ENCODE results near the gene FGGY.
A peak's percentile ranks its signal among the peaks of the same experiment; 100 is the strongest.

The FGGY gene

GRCh38 chr1:59316497-59317128 is 19.7 kb downstream of the FGGY start:
- Histone ChIP-seq H3K27me3 (ENCODE audit: control insufficient read depth in 1 of 2, insufficient read depth in 2 of 2, low read length in 2 of 2) (no peaks in the 10 kb centered on the region), H3K4me3 (ENCODE audit: low read depth in 1 of 2, low read length in 2 of 2) (peak overlapping the region in 1 of 2 donors; percentile 43), H3K36me3 (ENCODE audit: insufficient read depth, low read length) (no peaks in the 10 kb centered on the region), H3K27ac (ENCODE audit: low read depth, low read length) (no peak overlapping the region), H3K9ac (ENCODE audit: low read length) (no peak overlapping the region), H3K9me3 (ENCODE audit: low read length) (no peaks in the 10 kb centered on the region), H3K4me1 (ENCODE audit: insufficient read depth, low read length) (peaks cover 16% of the 10 kb centered on the region)

- no peaks in the 10 kb centered on the region for H3K9me3 ChIP-seq (ENCODE audit: low read length)
- no peak overlapping the region for H3K9ac ChIP-seq (ENCODE audit: low read length)
- peak overlapping the region in 1 of 2 donors; percentile 43 for H3K4me3 ChIP-seq (ENCODE audit: low read depth in 1 of 2, low read length in 2 of 2)
- H3K4me1 ChIP-seq (ENCODE audit: insufficient read depth, low read length) = peaks cover 16% of the 10 kb centered on the region
- H3K27me3 ChIP-seq (ENCODE audit: control insufficient read depth in 1 of 2, insufficient read depth in 2 of 2, low read length in 2 of 2) = no peaks in the 10 kb centered on the region
- no peak overlapping the region for H3K27ac ChIP-seq (ENCODE audit: low read depth, low read length)
- no peaks in the 10 kb centered on the region for H3K36me3 ChIP-seq (ENCODE audit: insufficient read depth, low read length)
These were observed 20.4 kb downstream of the FGGY start for GRCh38 chr1:59317343-59317742.

GRCh38 chr1:59317780-59318179 is 20.9 kb downstream of the FGGY start:
- Histone ChIP-seq H3K27me3 (ENCODE audit: control insufficient read depth in 1 of 2, insufficient read depth in 2 of 2, low read length in 2 of 2) (no peaks in the 10 kb centered on the region), H3K4me3 (ENCODE audit: low read depth in 1 of 2, low read length in 2 of 2) (no peak overlapping the region), H3K9ac (ENCODE audit: low read length) (no peak overlapping the region), H3K36me3 (ENCODE audit: insufficient read depth, low read length) (no peaks in the 10 kb centered on the region), H3K9me3 (ENCODE audit: low read length) (no peaks in the 10 kb centered on the region), H3K4me1 (ENCODE audit: insufficient read depth, low read length) (peaks cover 16% of the 10 kb centered on the region), H3K27ac (ENCODE audit: low read depth, low read length) (no peak overlapping the region)

DNA sequence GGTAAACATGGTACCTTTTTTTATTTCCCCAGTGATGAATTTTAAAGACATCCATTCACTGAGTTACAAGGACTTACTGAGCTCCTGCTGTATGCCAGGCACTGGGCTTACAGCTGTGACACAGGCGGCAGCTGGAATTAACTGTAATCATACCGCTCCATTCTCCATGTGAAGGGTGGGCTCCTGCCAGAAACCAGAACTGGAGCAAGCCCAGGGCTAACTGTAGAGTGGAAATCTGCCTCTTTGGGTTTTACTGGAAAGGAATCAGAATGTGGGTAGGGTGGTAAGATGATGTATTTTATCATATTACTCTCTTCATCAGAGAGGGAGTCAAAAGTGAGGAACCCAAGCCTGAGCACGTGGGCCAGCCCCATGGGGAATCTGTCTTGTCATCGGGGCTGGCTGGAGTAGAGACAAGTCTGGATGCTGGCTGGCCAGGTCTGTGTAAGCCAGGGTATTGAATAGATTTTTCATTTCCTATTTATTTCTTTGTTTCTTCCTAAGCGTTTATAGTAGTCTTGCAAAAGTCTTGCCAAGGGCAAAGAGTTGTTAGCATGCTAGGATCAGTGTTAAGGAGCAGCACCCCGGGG is 21.5 kb downstream of the FGGY start:
- Histone ChIP-seq H3K9me3 (ENCODE audit: low read length) (no peaks in the 10 kb centered on the region), H3K4me1 (ENCODE audit: insufficient read depth, low read length) (peaks cover 16% of the 10 kb centered on the region), H3K4me3 (ENCODE audit: low read depth in 1 of 2, low read length in 2 of 2) (no peak overlapping the region), H3K27me3 (ENCODE audit: control insufficient read depth in 1 of 2, insufficient read depth in 2 of 2, low read length in 2 of 2) (no peaks in the 10 kb centered on the region), H3K9ac (ENCODE audit: low read length) (no peak overlapping the region), H3K27ac (ENCODE audit: low read depth, low read length) (no peak overlapping the region), H3K36me3 (ENCODE audit: insufficient read depth, low read length) (no peaks in the 10 kb centered on the region)

DNA sequence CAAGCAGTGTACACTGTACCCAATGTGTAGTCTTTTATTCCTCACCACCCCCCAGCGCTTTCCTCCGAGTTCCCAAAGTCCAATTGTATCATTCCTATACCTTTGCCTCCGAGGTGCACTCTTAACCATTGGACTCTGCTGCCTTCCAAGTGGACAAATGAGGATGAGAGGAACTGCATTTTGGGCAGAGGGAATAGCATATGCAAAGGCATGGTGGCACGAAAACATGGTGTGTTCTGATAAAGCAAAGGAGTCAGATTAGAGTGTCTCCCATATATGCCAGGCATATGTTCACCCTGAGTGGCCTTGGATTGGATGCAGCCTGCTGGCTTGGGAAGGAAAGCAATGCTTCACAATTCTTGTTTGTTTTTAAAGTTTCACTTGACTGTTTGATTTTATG is 25.5 kb downstream of the FGGY start:
- Histone ChIP-seq H3K9me3 (ENCODE audit: low read length) (no peaks in the 10 kb centered on the region), H3K4me1 (ENCODE audit: insufficient read depth, low read length) (no peaks in the 10 kb centered on the region), H3K27me3 (ENCODE audit: control insufficient read depth in 1 of 2, insufficient read depth in 2 of 2, low read length in 2 of 2) (no peaks in the 10 kb centered on the region), H3K27ac (ENCODE audit: low read depth, low read length) (no peak overlapping the region), H3K36me3 (ENCODE audit: insufficient read depth, low read length) (no peaks in the 10 kb centered on the region), H3K9ac (ENCODE audit: low read length) (no peak overlapping the region), H3K4me3 (ENCODE audit: low read depth in 1 of 2, low read length in 2 of 2) (no peak overlapping the region)

- Histone ChIP-seq H3K4me3 (ENCODE audit: low read depth in 1 of 2, low read length in 2 of 2) (no peak overlapping the region), H3K4me1 (ENCODE audit: insufficient read depth, low read length) (no peaks in the 10 kb centered on the region), H3K27me3 (ENCODE audit: control insufficient read depth in 1 of 2, insufficient read depth in 2 of 2, low read length in 2 of 2) (no peaks in the 10 kb centered on the region), H3K27ac (ENCODE audit: low read depth, low read length) (no peak overlapping the region), H3K9ac (ENCODE audit: low read length) (no peak overlapping the region), H3K9me3 (ENCODE audit: low read length) (no peaks in the 10 kb centered on the region), H3K36me3 (ENCODE audit: insufficient read depth, low read length) (no peaks in the 10 kb centered on the region)
These were observed 25.9 kb downstream of the FGGY start for GRCh38 chr1:59322814-59323213.

- Histone ChIP-seq H3K9me3 (ENCODE audit: low read length) (no peaks in the 10 kb centered on the region), H3K36me3 (ENCODE audit: insufficient read depth, low read length) (no peaks in the 10 kb centered on the region), H3K4me1 (ENCODE audit: insufficient read depth, low read length) (no peaks in the 10 kb centered on the region), H3K27me3 (ENCODE audit: control insufficient read depth in 1 of 2, insufficient read depth in 2 of 2, low read length in 2 of 2) (no peaks in the 10 kb centered on the region), H3K27ac (ENCODE audit: low read depth, low read length) (no peak overlapping the region), H3K4me3 (ENCODE audit: low read depth in 1 of 2, low read length in 2 of 2) (no peak overlapping the region), H3K9ac (ENCODE audit: low read length) (no peak overlapping the region)
These were observed 27.0 kb downstream of the FGGY start for GRCh38 chr1:59323879-59324278.

GRCh38 chr1:59328353-59328752 is 31.5 kb downstream of the FGGY start:
- H3K9ac ChIP-seq (ENCODE audit: low read length) = no peak overlapping the region
- H3K27ac ChIP-seq (ENCODE audit: low read depth, low read length) = no peak overlapping the region
- no peaks in the 10 kb centered on the region for H3K36me3 ChIP-seq (ENCODE audit: insufficient read depth, low read length)
- no peaks in the 10 kb centered on the region for H3K27me3 ChIP-seq (ENCODE audit: control insufficient read depth in 1 of 2, insufficient read depth in 2 of 2, low read length in 2 of 2)
- H3K9me3 ChIP-seq (ENCODE audit: low read length) = no peaks in the 10 kb centered on the region
- no peaks in the 10 kb centered on the region for H3K4me1 ChIP-seq (ENCODE audit: insufficient read depth, low read length)
- no peak overlapping the region for H3K4me3 ChIP-seq (ENCODE audit: low read depth in 1 of 2, low read length in 2 of 2)

- Histone ChIP-seq H3K27me3 (ENCODE audit: control insufficient read depth in 1 of 2, insufficient read depth in 2 of 2, low read length in 2 of 2) (no peaks in the 10 kb centered on the region), H3K9ac (ENCODE audit: low read length) (no peak overlapping the region), H3K36me3 (ENCODE audit: insufficient read depth, low read length) (no peaks in the 10 kb centered on the region), H3K4me3 (ENCODE audit: low read depth in 1 of 2, low read length in 2 of 2) (no peak overlapping the region), H3K27ac (ENCODE audit: low read depth, low read length) (no peak overlapping the region), H3K9me3 (ENCODE audit: low read length) (no peaks in the 10 kb centered on the region), H3K4me1 (ENCODE audit: insufficient read depth, low read length) (no peaks in the 10 kb centered on the region)
These were observed 32.6 kb downstream of the FGGY start for GRCh38 chr1:59329412-59330053.

GRCh38 chr1:59331686-59332620 is 35.1 kb downstream of the FGGY start:
- H3K27me3 ChIP-seq (ENCODE audit: control insufficient read depth in 1 of 2, insufficient read depth in 2 of 2, low read length in 2 of 2) = no peaks in the 10 kb centered on the region
- H3K27ac ChIP-seq (ENCODE audit: low read depth, low read length) = no peak overlapping the region
- H3K9me3 ChIP-seq (ENCODE audit: low read length) = no peaks in the 10 kb centered on the region
- no peak overlapping the region for H3K9ac ChIP-seq (ENCODE audit: low read length)
- H3K4me1 ChIP-seq (ENCODE audit: insufficient read depth, low read length) = no peaks in the 10 kb centered on the region
- H3K4me3 ChIP-seq (ENCODE audit: low read depth in 1 of 2, low read length in 2 of 2) = no peak overlapping the region
- no peaks in the 10 kb centered on the region for H3K36me3 ChIP-seq (ENCODE audit: insufficient read depth, low read length)

DNA sequence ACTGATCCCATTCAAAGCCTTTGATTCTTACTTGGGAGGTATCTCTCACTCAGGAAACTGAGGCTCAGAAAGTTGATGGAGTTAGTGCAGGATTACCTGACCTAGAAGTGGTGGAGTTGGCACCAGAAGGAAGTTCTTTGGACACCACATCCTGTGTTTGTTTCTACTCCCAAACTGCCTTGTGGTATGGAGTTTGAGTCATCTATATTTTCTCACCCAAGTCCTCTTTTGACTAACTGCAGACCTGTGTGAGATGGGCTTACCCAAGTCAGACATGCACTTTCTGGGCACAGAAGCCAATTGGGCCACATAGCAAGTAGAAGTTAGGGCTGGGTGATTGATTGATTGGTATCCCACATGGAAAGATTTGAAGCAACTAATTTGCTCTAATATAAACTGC is 36.1 kb downstream of the FGGY start:
- no peak overlapping the region for H3K27ac ChIP-seq (ENCODE audit: low read depth, low read length)
- no peaks in the 10 kb centered on the region for H3K36me3 ChIP-seq (ENCODE audit: insufficient read depth, low read length)
- no peaks in the 10 kb centered on the region for H3K27me3 ChIP-seq (ENCODE audit: control insufficient read depth in 1 of 2, insufficient read depth in 2 of 2, low read length in 2 of 2)
- H3K4me1 ChIP-seq (ENCODE audit: insufficient read depth, low read length) = no peaks in the 10 kb centered on the region
- no peaks in the 10 kb centered on the region for H3K9me3 ChIP-seq (ENCODE audit: low read length)
- H3K9ac ChIP-seq (ENCODE audit: low read length) = no peak overlapping the region
- H3K4me3 ChIP-seq (ENCODE audit: low read depth in 1 of 2, low read length in 2 of 2) = no peak overlapping the region

Data from muscle layer of colon (tissue), 2 donors.